IPS-NIHi11 (cell line): Measurements from ENCODE around the gene FEZ2.
A peak's percentile ranks its signal among the peaks of the same experiment; 100 is the strongest.

Experiments used
- DNase-seq: peaks from one replicate; pipeline ENCODE4 v3.0.0; 2012; ENCODE audit warnings: mixed read lengths, low spot score

The FEZ2 gene

DNA sequence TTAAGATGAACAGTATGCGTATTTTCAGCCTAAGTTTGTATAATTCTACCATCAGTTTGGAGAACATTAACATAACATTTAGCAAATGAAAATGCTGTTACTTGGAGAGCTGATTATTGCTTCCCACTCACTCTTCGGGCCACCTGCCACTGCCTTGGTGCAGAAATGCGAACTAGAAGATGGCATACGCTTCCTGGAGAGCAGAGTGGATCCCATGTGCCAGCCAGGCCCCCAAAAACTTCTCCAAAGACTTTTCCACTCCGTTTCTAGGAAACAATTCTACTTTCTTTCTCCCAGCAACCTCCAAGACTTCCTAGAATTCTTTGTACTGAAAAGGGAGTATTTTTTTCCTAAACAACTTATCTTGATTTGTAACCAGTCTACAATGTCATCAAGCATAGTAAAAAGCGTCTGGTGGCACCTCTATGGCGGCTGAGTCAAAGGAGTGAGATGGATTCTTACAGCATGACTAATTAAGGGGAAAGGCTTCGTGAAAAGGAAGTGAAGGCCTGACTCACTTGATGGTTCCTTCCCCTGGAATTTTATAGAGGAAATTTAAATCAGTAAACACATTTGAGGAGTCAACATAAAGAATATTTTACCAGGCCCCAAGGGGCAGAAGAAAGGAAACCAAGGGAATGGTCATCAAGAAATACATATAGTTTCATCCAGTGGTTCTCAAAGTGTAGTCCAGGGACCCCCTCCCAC, 36.6 kb downstream of the FEZ2 start:
- peak; percentile 20 for DNase-seq

DNA sequence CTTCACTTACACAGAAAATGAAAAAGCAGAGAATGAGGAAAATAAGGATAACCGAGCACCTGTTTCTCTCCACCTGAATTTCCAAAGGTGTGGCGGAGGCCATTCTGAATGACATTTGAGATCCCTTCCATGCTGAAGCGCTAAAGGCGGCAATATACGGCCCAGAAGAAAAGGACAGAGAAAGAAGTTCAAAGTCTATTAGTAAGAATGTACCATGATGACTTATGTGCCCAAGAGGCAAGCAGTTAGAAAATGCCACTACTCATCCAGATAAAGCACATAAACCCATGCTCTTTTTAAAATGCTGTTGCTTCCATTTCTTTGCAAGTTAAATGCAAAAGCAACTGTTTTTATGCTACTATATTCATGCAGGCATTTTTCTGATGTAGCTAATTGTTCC, 37.2 kb downstream of the FEZ2 start:
- DNase-seq, result no peak

DNA sequence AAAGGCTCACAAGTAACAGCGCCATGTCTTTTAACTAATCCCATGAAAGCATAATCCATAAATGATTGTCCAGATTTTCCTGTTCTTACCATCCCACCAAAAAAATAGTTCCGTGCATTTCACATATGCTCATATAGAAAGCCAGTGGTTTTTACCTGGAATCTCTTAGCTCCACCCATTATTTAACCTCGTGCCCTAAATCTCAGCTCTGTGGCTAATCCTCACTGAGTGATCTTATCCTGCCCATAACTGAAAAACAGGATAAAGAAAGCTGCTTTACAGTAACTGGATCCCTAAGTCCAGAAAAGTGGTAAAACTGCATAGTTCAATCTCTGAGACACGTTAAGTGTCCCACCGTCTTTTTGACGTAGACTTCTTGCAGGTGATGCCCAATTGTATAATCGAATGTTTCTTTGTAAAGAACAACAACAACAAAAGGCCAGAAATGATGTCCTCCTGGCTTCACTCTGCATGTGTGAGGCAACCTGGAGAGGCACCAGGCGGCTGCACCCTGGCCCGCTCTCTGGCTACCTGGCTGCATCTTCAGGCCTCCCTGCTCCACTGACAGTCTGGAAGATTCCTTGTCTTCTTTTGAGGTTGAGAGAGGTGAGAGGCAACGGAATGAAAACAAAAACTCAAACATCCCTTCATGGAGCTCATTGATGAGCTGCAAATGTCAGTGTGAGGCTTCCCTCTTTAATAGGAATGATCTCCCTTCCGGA, 38.6 kb downstream of the FEZ2 start:
- DNase-seq, result no peak

DNA sequence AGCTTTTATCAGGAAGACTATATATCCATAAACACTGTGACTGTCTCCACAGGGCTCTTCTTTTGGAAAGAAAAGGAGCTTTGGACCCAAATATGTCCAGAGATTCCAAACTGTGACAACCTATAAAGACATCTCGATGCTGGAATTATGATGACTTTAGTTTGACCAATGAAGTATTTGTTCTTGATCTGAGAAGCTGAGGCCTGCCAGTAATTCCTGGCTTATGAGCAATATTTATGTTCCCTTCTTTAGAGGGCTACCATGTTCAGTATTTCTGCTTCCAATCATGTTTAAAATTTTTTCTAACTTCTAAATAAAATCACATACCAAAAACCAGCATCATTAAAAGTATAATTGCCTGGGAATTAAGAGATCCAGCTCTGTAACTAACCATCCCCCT, 41.1 kb downstream of the FEZ2 start:
- no peak for DNase-seq

DNA sequence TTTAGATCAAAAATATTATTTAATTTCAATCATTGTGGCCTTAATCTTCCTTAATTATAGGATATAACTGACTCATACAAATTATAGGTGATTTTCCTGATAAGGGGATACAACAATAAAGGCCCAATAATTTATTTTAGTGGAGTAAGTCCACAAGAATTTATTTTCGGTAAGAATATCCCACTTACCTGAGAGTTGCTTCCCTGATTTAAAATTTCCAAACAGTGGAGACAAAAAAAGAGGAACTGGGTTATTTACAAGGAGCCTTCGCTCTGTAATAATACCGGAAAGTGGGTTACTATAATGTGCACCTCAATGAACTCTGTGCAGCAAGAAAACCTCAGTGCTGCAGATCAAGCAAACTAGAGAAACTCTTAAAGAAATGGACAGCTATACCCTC, 42.2 kb downstream of the FEZ2 start:
- DNase-seq, result no peak

DNA sequence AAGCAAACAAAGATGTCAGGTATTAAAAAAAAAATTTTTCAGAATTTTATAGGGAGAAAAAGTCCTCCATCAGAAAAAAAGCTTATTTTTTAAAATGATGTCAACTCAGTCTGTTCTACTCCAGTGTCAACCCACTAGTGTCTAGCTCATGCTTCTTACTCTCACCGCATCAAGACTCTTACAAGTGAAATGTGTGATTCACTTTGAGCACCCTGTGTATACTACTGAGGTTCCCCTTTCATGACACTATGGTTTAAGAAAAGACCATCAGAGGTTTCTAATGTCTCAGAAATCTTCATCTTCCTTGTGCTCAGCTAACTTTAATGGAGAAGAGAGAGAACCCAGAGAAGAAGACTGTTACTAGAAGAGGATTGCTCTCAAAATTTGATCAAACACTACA, 43.4 kb downstream of the FEZ2 start:
- DNase-seq, result no peak

DNA sequence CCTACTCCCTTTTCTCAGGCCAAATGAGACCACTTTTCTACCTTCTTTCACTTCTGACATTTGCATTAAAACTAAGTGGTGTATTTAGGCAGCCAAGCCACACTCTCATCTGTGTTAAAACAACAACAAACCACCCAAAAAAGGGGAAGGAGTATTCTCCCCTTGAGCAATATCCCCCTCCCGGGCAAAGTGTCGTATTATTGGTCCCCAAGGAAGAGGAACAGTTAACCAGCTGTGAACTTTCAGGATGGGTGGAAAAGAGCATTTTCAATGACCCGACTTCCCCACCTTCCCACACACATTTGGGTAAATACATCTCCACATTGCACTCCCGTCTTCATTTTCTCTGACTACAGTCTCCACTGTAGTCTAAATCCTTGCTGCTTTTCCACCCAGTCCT, 44.3 kb downstream of the FEZ2 start:
- DNase-seq, result no peak

DNA sequence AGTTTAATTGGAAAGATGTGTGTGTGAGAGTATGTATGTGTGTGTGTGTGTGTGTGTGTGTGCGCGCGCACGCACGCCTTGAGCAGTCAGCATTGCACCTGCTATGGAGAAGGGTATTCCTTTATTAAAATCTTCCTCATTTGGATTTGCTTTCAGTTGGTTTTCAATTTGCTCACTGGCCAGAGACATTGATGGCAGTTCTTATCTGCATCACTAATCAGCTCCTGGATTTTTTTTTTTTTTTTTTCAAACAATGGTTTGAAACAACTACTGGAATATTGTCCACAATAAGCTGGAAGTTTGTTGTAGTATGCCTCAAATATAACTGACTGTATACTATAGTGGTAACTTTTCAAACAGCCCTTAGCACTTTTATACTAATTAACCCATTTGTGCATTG, 48.0 kb downstream of the FEZ2 start:
- DNase-seq, result no peak

DNA sequence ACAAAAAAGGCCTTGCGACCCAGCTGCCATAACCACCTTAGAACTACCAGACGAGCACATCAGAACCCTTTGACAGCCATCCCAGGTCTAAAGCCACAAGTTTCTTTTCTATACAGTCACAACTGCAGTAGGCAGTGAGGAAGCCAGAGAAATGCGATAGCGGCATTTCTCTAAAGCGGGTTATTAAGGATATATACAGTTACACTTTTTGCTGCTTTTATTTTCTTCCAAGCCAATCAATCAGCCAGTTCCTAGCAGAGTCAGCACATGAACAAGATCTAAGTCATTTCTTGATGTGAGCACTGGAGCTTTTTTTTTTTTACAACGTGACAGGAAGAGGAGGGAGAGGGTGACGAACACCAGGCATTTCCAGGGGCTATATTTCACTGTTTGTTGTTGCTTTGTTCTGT, 48.8 kb downstream of the FEZ2 start:
- no peak for DNase-seq

DNA sequence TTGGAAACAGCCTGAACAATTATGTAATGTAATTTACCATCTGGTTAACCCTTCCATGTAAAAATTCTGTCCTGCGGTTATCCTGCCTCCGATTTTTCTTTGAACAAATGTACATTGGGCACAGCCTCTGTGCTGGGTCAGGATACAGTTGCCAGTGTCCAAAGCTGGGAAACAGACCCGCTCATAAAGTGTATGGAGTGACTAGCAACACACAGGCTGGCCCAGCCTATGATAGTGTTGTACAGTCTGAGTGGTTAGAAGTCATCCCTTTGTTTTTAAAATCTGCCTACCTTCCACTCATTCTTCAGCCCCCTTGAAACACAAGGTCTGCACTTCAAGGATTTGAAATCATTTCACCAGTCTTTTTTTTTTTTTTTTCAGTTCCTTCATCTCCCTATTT, 50.1 kb downstream of the FEZ2 start:
- DNase-seq, result no peak

DNA sequence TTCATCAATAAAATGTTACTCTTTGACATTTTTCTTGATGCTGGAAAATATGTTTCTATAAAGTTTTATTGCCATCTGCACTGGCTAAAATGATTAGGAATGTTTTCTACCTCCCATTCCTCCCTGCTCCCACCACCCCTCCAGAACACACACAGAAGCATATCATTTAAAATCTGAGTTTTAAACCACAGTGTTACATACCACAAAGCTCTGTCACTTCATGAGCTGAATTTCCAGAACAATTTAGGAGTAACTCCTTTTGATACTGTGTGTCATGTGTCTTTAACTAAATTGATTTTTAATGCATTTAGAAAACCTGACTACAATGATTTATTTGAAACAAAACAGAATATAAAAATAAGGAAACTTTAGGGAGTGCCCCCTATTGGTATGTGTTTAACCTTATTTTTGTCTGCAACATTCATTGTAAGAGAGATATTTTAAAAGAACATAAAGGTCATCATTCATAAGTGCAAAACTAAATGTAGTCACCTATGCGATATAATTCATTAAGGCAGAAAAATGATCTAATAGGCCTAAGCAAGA, 52.0 kb downstream of the FEZ2 start:
- DNase-seq, result no peak

DNA sequence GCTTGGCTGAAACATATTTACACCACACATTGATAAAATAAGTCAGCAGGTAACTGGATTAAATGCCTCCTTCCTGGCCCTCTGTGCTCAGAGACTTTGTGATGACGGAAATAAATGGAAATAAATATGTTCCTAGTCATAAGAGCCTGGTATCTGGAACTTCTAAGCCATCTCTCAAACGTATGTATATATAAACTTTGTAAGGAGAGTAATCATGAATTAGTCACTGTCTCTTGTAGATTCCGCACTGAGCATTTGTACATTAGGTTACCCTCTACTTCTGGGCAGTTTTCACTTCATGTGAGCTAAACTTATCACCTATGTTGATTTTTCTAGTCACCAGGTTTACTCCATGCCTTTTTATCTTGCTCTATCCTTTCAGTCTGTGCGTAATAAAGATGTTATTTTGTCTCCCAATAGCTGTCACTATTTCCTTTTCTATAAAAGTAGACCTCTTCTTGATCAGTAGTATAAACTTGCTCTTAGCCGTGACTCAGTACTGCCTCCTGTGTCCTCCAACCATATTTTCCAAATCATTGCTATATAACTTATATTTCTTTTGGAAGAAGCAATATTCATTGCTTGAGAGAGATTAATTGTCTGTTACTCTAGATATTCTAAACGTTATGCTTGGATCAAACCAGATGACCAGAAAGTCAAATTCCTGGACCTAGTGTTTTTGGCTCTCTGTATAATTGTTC, 53.2 kb downstream of the FEZ2 start:
- no peak for DNase-seq

DNA sequence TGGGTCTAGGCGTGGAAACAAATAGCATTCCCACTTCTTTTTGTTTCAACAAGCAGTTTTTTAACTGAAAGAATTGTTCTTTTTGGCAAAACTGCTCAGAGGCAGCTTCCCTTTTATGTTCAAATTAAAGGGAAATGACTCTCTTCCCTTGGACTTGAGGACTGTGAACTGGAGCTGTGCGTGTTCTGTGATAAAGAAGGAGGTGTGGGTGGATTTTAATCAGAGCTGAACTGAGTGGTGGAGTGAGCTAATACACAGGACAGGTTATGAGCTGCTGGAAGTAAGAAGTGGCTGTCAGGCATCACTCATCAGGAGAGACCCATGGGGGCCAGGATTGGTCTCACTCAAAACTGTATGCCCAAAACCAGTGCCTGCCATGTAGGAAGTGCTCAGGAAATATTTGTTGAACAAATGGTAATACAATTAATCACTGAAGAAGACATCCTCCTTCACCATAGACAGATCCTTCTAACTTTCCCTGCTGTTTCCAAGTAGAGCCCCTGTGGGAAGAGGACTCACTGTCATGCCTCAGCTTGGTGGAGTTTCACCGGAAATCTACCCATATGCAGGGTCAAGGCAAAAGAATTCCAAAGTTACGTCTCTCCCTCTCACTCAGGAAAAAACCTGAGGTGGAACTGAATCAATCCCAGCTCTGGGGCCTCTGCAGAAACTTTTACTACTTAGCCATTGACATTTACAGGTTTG, 55.9 kb downstream of the FEZ2 start:
- DNase-seq, result no peak

DNA sequence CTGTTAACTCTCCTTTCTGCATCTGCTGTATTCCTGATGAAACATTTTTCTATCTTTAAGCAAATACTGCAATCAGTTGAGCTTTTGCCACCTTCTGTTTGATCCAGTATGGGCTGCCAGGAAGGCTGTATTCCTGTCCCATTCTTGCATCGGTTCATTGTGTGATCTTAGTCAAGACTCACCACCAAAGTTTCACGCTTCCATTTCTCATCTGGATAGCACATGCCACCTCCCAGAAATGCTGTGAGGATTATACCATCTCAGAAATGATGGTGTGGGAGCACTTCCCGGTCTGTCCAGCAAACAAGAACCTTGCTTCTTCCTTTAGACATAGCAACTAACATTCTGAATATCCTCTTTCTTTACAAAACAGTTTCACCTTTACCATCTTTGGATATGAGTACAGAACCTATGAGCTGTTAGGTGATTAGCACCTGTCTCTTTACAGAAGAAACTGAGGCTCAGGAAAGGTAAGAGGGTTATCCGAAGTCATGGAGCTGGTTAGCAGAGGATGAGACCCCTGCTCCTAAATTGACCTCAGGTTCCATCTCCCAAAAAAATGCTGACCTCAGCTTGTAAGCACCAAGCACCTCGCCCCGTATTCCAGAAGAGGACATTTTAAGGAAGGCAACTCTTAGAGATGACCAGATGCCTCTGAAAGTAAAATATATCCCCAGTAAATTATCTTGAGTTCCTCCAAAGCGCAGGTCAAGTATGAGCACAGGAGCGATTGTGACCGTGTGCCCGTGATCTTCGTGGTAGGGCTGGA, 56.8 kb downstream of the FEZ2 start:
- no peak for DNase-seq

DNA sequence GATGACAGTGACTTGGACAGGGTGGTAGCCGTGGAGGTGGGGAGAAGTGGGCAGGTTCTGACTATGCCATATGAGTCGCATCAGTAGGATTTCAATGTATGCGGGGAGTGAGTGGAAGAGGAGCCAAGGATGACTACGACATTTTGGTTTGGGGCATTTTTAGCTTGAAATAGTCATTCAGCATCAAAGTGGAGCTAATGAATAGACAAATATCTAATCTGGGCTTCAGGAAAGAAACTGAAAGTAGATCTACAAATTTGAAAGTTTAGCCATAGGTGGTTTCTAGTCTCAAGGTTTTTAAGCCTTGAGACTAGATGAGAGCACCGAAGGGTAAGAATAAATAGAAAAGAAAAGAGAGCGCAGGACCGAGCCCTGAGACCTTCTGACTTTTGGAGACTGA, 58.3 kb downstream of the FEZ2 start:
- no peak for DNase-seq

DNA sequence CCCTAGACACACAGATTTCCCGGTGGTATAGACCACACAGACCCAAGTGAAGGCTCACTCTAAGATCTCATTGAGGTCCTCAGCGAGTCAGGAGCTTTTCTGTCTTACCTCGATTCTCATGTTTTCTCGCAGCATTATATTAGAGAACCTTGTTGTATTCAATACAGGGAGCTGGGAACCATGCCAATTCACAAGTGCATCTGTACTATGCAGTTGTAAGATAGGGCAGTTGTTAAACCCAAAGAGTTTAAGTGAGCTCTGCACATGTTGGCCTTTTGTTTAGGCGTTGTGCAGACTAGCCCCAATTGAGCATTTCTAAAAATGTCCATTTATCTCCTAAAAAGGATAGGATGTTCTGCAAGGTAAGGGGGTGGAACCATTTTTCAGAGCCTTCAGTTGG, 59.6 kb downstream of the FEZ2 start:
- no peak for DNase-seq

DNA sequence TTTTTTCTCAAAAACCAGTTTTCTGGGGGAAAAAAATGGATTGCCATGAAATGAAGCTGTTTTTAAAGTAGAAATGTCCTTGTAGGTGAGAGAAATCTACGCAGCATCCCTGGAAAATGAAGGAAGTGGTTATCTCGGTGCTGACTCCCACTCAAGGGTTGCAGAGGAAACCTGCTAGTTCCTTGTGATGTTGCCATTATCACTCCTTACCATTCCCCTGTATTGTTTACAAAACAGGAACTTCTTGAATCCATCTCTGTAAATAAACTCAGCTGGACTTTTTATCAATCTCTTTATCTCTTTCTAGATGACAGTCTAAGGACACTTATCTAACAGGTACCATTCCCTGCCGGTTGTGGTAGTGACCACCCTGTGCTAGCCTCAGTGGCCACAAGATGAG, 61.2 kb downstream of the FEZ2 start:
- DNase-seq, result no peak

DNA sequence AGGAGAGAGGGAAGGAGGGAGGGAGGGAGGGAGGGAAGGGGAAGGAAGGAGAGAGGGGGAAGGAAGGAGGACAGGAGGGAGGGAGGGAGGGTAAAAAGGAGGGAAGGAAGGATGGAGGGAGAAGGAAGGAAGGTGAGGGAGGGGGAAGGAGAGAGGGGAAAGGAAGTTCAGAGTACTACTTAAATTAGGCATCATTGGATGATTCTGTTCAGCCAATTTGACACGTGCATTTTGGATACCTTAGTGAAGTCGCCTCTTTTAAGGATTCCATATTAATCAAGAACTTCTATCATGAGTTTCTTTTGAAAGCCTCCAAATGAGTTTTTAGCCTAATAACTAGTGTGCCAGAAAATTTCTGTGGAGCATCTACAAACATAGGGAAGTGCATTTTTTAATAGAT, 62.9 kb downstream of the FEZ2 start:
- no peak for DNase-seq

DNA sequence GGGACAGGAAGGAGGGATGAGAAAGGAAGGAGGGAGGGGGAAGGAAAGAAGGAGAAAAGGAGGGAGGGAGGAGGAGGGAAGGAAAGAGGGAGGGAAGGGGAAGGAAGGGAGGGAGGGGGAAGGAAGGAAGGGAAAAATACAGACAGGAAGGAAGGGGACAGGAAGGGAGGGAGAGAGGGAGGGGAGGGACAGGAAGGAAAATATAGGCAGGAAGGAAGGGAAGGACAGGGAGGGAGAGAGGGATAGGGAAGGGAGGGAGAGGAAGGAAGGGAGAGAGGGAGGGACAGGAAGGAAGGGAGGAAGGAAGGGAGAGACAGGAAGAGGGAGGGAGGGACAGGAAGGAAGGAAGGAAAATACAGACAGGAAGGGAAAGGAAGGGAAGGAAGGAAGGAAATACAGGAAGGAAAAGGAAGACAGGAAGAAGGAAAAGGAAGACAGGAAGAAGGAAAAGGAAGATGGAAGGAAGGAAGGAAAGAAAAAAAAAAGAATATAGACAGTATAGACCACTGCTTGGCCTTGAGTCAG, 63.6 kb downstream of the FEZ2 start:
- DNase-seq, result no peak

DNA sequence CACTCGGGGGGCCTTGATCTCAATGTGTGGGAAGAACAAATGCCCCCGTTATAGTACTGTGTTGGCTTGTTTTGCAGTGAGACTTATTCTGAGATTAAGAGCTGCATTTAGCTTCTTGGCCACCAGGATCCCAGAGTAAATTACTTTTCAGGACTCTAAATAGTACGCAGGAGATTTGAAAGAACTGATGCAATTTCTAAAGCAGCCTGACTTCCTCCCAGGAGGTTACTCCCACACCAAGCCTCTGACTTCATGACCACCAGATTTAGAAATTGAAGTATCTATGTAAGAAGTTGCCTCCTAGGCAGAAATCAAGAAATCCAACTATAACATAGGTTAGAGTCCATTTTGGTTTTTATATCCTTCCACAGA, 67.0 kb downstream of the FEZ2 start:
- DNase-seq, result no peak

DNA sequence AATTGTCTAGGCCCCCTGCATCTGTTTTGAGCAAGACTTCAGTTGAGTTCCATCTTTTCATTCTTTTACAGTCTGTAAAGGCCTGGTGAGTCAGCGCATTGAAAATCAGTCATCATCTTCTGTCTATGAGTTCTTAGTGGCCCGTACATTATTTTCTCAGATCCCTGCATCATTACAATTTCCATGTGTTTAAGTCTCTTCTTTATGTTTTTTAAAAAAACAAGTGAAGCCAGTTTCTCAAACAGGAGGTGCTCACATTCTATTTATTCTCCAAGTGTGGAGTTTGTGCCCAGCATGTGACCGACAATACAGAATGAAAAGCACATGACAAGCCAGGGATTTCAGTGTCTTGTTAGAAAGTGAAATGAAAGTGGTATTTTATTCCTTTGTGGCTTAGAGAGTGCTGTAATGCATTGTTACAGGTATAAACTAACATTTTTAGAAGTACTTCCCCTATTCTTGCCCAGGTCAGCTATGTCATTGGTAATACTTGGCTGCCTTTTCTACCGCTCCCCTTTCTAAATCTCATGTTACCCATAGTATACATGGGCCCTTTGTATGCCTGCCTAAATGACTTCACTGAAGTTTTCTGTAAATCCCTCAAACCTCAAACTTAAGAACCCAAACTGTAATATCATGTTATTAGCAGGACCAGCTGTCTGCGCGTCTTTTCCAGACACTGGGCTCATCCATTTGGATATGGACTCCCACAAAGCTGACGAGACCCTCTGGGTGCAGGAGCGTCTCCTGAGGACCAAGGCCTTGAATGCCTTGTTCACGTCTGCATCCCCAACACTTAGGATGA, 67.6 kb downstream of the FEZ2 start:
- DNase-seq, result no peak
